Measurements from ENCODE around the gene FMN1.

GRCh38 chr15:32807331-32807730 lies 387.2 kb downstream of the FMN1 start:
- TF ChIP-seq POLR2A (IDR thresholded peaks at IDR 0.05) (no peak), CTCF (IDR thresholded peaks at IDR 0.05 in 4 of 5, conservative IDR thresholded peaks at IDR 0.05 in 1 of 5) (no peak)

Data from gastrocnemius medialis (tissue), 4 donors.